Muscle of leg (tissue), 11 donors: ENCODE data around the gene ASAP2. TPM values are rescaled to one million over a fixed set of nuclear protein-coding genes. Genes with fewer than 3 reads are reported as not detected.

Experiments used
- DNase-seq: peaks from one replicate; pipeline ENCODE4 v3.0.0; 2013
- H3K27ac ChIP-seq: one replicate; pipeline ENCODE4 v1.5.1; 2013; ENCODE audit warnings: mild to moderate bottlenecking, low read length, control low read depth
- H3K27me3 ChIP-seq: one replicate; pipeline ENCODE4 v1.6.1; 2013; ENCODE audit warnings: low read length; ENCODE audit not compliant: control insufficient read depth, insufficient read depth
- H3K36me3 ChIP-seq: one replicate; pipeline ENCODE4 v1.6.1; 2013; ENCODE audit warnings: low read length; ENCODE audit not compliant: control insufficient read depth, insufficient read depth
- H3K4me1 ChIP-seq: one replicate; pipeline ENCODE4 v1.6.1; 2013; ENCODE audit warnings: low read length; ENCODE audit not compliant: control insufficient read depth, insufficient read depth
- H3K4me3 ChIP-seq: one replicate; pipeline ENCODE4 v1.5.1; 2013; ENCODE audit warnings: low read length, control low read depth
- H3K9me3 ChIP-seq: replicated peaks from 2 replicates; pipeline ENCODE4 v1.6.1; 2013; ENCODE audit warnings: low read depth, low read length; ENCODE audit not compliant: control insufficient read depth
- WGBS: methylation state at CpG from one replicate; pipeline ENCODE4 v1.1.5; 2013; ENCODE audit warnings: missing lambda C conversion rate; ENCODE audit not compliant: insufficient coverage; 5-methylcytosine and 5-hydroxymethylcytosine counted together
- polyA plus RNA-seq, 8 donors: library from polyadenylated mRNA; unstranded; fragments of 120-200 nt; gene quantifications; one replicate each; pipeline versions ENCODE4 v1.2.1 to v1.2.3, GENCODE V29; 2013; ENCODE audit warnings: inconsistent platforms in 1 of 8, low replicate concordance in 1 of 8; ENCODE audit not compliant: insufficient read length in 8 of 8, insufficient read depth in 1 of 8
- total RNA-seq: library from RNA; stranded (reverse); fragments of 120-200 nt; gene quantifications from one replicate; pipeline ENCODE4 v1.2.4, GENCODE V29; 2013

ASAP2 gene
- total and polyA plus RNA-seq, 9 donors = 12.1 to 30.8 (median 19.4) TPM

DNA sequence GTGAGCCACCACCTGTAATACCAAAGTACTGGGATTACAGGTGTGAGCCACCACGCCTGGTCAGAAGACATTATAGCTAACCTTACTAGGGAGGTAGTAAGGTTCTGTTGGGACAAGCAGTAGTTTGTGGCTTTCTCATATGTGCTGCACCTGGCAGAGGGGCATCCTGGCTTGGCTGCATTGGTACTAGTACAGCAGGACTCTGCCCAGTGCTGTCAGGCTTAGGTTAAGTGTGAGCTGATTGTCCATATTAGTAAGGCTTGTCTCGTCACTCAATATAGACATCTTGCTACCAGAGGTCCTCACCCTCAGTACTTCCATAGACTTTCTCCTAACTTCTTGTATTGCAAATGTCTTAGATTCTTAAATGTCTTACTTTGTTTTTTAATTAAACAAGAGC lies 96.1 kb downstream of the ASAP2 start:
- H3K27me3 ChIP-seq = no peaks in the 10 kb centered on the region
- H3K4me1 ChIP-seq = peaks cover 23% of the 10 kb centered on the region
- H3K4me3 ChIP-seq = no peak overlapping the region
- WGBS = 100% methylated on average over 1 of the region's 2 CpGs
- no peaks in the 10 kb centered on the region for H3K9me3 ChIP-seq
- no peak for DNase-seq
- H3K27ac ChIP-seq = no peak overlapping the region
- H3K36me3 ChIP-seq = peaks cover 13% of the 10 kb centered on the region

DNA sequence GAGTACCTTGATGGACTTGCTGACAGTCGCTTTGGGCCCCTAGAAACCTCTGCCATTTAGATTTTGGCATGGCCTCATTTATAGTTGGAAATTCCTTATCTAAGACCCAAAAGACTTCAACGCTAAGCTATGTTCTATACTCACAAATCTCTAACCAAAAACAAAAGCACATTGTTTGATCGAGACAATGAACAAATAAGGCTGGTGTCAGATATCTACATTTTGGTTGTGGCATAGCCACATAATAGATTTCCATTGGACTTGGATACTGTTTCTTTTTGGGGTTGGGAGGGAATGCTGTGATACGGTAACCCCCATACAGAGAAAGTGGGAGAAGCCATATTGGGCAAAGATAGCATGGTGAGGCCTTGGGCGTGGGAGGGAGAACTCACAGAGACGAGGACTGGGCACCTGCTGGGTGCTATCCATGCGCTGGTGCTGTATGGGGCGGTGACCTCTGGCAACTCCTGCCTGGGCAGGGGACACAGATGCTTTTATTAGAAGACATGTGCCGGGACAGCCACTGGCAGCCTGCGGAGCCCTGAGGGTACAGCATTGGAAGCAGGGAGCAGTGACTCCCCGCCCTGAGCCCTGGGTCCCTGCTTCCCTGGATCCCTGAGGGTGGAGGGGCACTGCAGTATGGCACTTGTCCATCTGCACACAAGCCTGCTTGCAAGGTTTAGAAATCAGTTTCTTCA lies 97.1 kb downstream of the ASAP2 start:
- H3K36me3 ChIP-seq = peaks cover 5% of the 10 kb centered on the region
- H3K9me3 ChIP-seq = no peaks in the 10 kb centered on the region
- WGBS = 98% methylated on average over 8 of the region's 11 CpGs
- no peak for DNase-seq
- no peak overlapping the region for H3K27ac ChIP-seq
- H3K4me1 ChIP-seq = peaks cover 29% of the 10 kb centered on the region
- H3K27me3 ChIP-seq = no peaks in the 10 kb centered on the region
- no peak overlapping the region for H3K4me3 ChIP-seq

DNA sequence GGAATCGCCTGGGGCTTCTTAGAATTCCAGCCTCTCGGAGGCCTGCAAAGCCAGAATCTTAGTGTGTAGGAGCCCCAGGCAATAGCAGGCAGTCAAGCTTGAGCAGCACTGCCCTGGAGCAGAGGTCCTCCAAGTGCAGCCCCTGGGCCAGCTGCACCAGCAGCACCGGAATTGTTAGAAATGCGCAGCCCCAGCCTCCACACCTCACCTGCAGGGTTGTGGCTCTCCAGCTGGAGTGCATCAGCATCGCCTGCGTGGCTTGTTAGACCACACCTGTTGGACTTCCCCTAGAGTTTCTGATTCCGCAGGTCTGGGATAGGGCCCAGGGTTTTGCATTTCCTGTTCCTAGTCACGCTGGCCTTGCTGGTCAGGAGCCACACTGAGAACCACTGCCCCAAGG lies 100.3 kb downstream of the ASAP2 start:
- Histone ChIP-seq H3K4me3 (no peak overlapping the region), H3K4me1 (peaks cover 42% of the 10 kb centered on the region), H3K36me3 (no peaks in the 10 kb centered on the region), H3K9me3 (no peaks in the 10 kb centered on the region), H3K27ac (no peak overlapping the region), H3K27me3 (no peaks in the 10 kb centered on the region)
- DNase-seq = no peak
- WGBS = 54% methylated on average over 8 of the region's 8 CpGs

DNA sequence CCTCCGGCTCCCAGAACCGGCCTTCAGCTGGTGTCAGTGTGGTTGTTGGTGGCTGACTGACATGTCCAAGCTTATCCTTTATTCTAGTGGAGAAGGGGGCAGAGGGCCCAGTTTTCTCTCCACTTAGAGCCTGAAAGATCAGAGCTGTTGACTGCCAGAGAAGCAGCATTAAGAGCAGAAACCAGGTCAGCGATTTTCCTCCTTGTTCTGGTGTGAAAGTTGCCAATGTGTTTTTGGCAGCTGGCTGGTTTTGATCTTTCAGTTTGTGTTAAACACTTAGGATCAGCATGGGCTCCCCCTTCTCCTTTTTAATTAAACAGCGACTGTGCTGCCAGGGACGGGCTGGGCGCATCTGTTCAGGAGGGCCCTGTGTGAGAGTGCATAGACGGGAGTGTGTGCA lies 100.9 kb downstream of the ASAP2 start:
- no peaks in the 10 kb centered on the region for H3K36me3 ChIP-seq
- peaks cover 46% of the 10 kb centered on the region for H3K4me1 ChIP-seq
- no peaks in the 10 kb centered on the region for H3K9me3 ChIP-seq
- WGBS = 80% methylated on average over 5 of the region's 7 CpGs
- H3K4me3 ChIP-seq = no peak overlapping the region
- no peaks in the 10 kb centered on the region for H3K27me3 ChIP-seq
- H3K27ac ChIP-seq = peak overlapping the region; percentile 42
- no peak for DNase-seq

DNA sequence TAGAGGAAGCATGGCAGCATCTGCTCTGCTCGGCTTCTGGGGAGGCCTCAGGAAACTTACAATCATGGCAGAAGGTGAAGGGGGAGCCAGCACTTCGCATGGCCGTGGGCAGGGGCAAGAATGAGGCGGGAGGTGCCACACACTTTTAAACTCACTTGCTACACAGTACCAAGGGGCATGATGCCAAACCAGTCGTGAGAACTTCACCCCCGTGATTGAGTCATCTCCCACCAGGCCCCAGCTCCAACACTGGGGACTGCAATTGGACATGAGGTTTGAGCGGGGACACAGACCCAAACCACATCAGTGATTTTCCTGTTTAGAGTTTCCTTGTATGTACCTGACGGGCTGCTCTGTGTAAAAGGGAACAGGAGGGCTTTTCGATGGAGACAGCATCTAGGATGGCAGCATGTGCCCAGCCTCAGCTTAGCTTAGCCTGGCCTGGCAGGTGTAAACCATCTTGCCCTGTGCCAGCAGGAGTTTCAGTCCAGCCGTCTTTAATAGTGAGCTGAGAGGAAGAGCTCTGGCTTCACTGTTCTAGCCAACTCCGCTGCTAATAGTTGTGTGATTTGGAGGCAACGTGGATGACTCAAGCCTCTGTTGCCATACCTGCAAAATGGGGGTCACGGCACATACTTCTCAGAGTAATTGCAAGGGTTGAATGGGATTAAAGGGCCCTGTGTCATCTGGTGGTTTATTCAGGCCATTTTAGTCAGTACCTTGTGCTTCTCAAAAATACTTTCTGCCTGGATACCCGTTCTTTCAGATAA lies 101.8 kb downstream of the ASAP2 start:
- Histone ChIP-seq H3K4me1 (peaks cover 48% of the 10 kb centered on the region), H3K27me3 (no peaks in the 10 kb centered on the region), H3K4me3 (no peak overlapping the region), H3K9me3 (no peaks in the 10 kb centered on the region), H3K27ac (no peak overlapping the region), H3K36me3 (no peaks in the 10 kb centered on the region)
- 79% methylated on average over 4 of the region's 14 CpGs for WGBS
- no peak for DNase-seq

DNA sequence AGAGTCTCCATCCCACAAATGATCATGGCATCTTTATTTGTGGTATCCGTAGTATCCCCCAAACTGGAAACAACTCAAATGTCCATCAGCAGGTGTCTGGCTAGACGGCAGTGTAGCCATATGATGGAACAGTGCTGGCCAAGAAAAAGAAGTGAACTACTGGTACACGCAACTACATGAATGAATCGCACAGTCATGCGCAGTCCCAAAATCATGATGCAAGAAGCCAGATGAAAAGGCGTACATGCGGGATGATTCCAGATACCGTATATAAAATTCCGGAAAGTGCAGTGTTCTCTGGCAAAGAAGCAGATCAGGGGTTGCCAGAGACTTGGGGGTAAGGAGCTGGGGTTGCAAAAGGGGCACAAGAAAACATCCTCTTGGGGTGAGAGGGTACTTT lies 102.5 kb downstream of the ASAP2 start:
- Histone ChIP-seq H3K4me1 (peaks cover 48% of the 10 kb centered on the region), H3K27me3 (no peaks in the 10 kb centered on the region), H3K4me3 (no peak overlapping the region), H3K27ac (no peak overlapping the region), H3K36me3 (no peaks in the 10 kb centered on the region), H3K9me3 (no peaks in the 10 kb centered on the region)
- WGBS = 87% methylated on average over 9 of the region's 9 CpGs
- DNase-seq = no peak

DNA sequence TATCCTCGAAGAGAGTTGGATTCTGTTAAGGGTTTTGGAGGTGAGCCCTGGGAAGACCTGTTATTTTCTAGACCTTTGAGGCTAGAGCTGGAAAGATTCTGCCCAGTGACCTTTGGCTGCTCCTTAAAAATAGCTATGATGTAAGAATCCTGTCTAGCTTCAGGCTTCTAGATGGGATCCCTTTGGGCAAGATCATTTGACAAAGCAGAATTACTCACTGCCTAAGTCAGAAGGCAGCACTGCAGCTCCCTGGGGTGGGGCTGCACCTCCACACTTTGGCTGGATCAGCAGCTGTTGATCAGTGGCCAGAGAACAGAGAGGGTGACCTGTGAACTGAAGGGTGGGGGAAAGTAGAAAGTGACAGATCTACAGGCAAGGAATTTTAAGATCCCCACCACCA lies 103.8 kb downstream of the ASAP2 start:
- H3K36me3 ChIP-seq = no peaks in the 10 kb centered on the region
- H3K27ac ChIP-seq = peak overlapping the region; percentile 85
- H3K4me3 ChIP-seq = no peak overlapping the region
- WGBS = no CpG with 5 or more reads among the region's 1 CpG
- H3K4me1 ChIP-seq = peaks cover 48% of the 10 kb centered on the region
- DNase-seq = peak; percentile 94
- no peaks in the 10 kb centered on the region for H3K27me3 ChIP-seq
- H3K9me3 ChIP-seq = no peaks in the 10 kb centered on the region

DNA sequence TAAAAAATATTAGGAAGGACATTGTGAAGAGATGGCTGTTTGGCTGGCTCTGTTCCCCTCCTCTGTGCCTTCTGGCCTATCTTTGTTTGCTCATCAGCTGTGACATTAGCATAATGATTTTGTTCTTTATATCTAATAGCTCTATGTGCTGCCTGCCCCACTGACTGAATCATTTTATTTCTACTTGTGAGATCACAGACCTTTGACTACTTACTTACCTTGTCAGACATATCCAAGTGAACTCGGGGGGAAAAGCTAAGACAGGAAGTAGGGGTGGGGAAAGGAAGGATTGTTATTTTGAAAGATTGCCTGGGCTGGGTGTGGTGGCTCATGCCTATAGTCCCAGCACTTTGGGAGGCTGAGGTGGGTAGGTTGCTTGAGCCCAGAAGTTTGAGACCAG lies 104.2 kb downstream of the ASAP2 start:
- H3K27ac ChIP-seq = peak overlapping the region; percentile 85
- H3K36me3 ChIP-seq = no peaks in the 10 kb centered on the region
- no peaks in the 10 kb centered on the region for H3K9me3 ChIP-seq
- H3K4me3 ChIP-seq = no peak overlapping the region
- WGBS = no CpG with 5 or more reads among the region's 1 CpG
- peak; percentile 59 for DNase-seq
- H3K27me3 ChIP-seq = no peaks in the 10 kb centered on the region
- H3K4me1 ChIP-seq = peaks cover 48% of the 10 kb centered on the region

DNA sequence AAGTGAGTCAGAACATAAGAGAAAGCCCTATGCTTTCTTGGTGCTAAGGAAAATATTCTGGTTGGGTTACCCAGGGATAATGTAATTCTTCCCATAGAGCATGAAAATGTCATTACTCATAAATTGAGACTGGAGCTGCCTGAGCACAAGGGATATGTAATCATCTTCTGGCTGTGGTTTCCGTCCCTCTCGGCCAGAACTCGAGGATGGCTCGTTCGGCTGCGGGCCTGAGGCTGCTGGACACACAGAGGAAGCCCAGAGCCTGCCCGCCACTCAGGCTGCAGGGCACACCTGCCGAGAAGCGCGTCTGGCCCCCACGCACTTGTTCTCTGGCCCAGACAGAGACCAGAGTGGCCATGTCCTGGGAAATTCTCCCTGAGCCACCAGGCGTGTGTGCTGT lies 104.9 kb downstream of the ASAP2 start:
- WGBS = 2% methylated on average over 11 of the region's 12 CpGs
- H3K4me1 ChIP-seq = peaks cover 48% of the 10 kb centered on the region

DNA sequence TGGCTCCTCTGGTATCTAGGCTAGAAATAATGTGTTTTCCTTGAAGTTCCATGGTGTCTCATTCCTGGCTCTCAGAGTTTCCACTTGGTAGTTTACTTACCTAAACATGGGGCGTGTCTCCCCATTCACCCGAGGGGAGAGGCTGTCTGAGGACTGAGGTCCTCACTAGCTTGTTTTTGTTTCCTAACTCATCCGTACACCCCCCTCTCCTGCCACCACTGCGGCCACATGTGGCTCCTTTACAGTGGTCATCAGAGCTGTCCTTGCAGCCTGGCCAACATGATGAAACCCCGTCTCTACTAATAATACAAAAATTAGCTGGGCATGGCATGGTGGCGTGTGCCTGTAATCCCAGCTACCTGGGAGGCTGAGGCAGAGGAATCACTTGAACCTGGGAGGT lies 106.0 kb downstream of the ASAP2 start:
- no peak overlapping the region for H3K4me3 ChIP-seq

More for the DNA sequence above, 104.9 kb downstream of the ASAP2 start:
- Histone ChIP-seq H3K36me3 (no peaks in the 10 kb centered on the region), H3K27ac (peak overlapping the region; percentile 85), H3K27me3 (no peaks in the 10 kb centered on the region), H3K9me3 (no peaks in the 10 kb centered on the region), H3K4me3 (no peak overlapping the region)
- peak; percentile 93 for DNase-seq

More for the DNA sequence above, 106.0 kb downstream of the ASAP2 start:
- 100% methylated on average over 1 of the region's 6 CpGs for WGBS
- peak; percentile 52 for DNase-seq
- Histone ChIP-seq H3K27me3 (no peaks in the 10 kb centered on the region), H3K4me1 (peaks cover 38% of the 10 kb centered on the region), H3K9me3 (no peaks in the 10 kb centered on the region), H3K36me3 (no peaks in the 10 kb centered on the region), H3K27ac (peak overlapping the region; percentile 38)
